Ishikawa (cell line): Measurements from ENCODE around the gene PDGFB.

Experiments
- CEBPB ChIP-seq: IDR thresholded peaks from 2 replicates; pipeline ENCODE4 v1.6.1; 2012
- CREB1 ChIP-seq: IDR thresholded peaks from 2 replicates; pipeline ENCODE4 v1.6.1; 2012; ENCODE audit warnings: low read depth
- EGR1 ChIP-seq: IDR thresholded peaks from 2 replicates; pipeline ENCODE4 v1.6.1; 2012
- EP300 ChIP-seq: IDR thresholded peaks from 2 replicates; pipeline ENCODE4 v1.6.1; 2012; ENCODE audit warnings: borderline replicate concordance
- FOXM1 ChIP-seq: IDR thresholded peaks from 2 replicates; pipeline ENCODE4 v1.6.1; 2012; ENCODE audit warnings: low read depth, borderline replicate concordance
- MAX ChIP-seq: IDR thresholded peaks from 2 replicates; pipeline ENCODE4 v1.6.1; 2012
- NFIC ChIP-seq: IDR thresholded peaks from 2 replicates; pipeline ENCODE4 v1.6.1; 2012
- RAD21 ChIP-seq: IDR thresholded peaks from 2 replicates; pipeline ENCODE4 v1.6.1; 2012; ENCODE audit warnings: low read depth
- REST ChIP-seq: IDR thresholded peaks from 2 replicates; pipeline ENCODE4 v1.6.1; 2012; ENCODE audit warnings: low read depth, mild to moderate bottlenecking
- TAF1 ChIP-seq: IDR thresholded peaks from 2 replicates; pipeline ENCODE4 v1.6.1; 2012; ENCODE audit warnings: low read depth, mild to moderate bottlenecking
- TCF12 ChIP-seq: IDR thresholded peaks from 2 replicates; pipeline ENCODE4 v1.6.1; 2012; ENCODE audit warnings: low read depth
- YY1 ChIP-seq: IDR thresholded peaks from 2 replicates; pipeline ENCODE4 v1.6.1; 2012; ENCODE audit warnings: low read depth
- ZBTB7A ChIP-seq: IDR thresholded peaks from 2 replicates; pipeline ENCODE4 v1.6.1; 2012; ENCODE audit warnings: low read depth

GRCh38 chr22:39284983-39285382 lies 40.2 kb upstream of the PDGFB start:
- TF ChIP-seq EP300 (no peak), TCF12 (no peak), YY1 (peak; percentile 60; the same call in 1 of the 2 replicates), ZBTB7A (no peak), RAD21 (no peak), FOXM1 (no peak), CEBPB (no peak), REST (no peak), MAX (no peak), EGR1 (no peak), TAF1 (no peak), CREB1 (no peak), NFIC (no peak)
